Thyroid gland (tissue), 4 donors: Measurements from ENCODE around the gene VMP1. TPM values are rescaled to one million over a fixed set of nuclear protein-coding genes. Genes with fewer than 3 reads are reported as not detected.

ENCODE experiments used
- DNase-seq, 2 donors: peaks; one replicate each; pipeline ENCODE4 v3.0.0-alpha.2; 2019
- H3K27ac ChIP-seq, 3 donors: fragments of 200-600 bp; sonication (generic); 1 replicate in 2 of 3; 2 replicates in 1 of 3; pipeline ENCODE4 v1.5.1; 2016 to 2019; ENCODE audit warnings: mild to moderate bottlenecking in 1 of 3, moderate library complexity in 1 of 3
- H3K27me3 ChIP-seq: fragments of 200-600 bp; sonication (generic); one replicate; pipeline ENCODE4 v1.5.1; 2019
- H3K36me3 ChIP-seq, 2 donors: fragments of 200-600 bp; sonication (generic); one replicate each; pipeline ENCODE4 v1.5.1; 2016 to 2019
- H3K4me1 ChIP-seq, 2 donors: fragments of 200-600 bp; sonication (generic); one replicate each; pipeline ENCODE4 v1.5.1; 2017 to 2019
- H3K4me3 ChIP-seq, 3 donors: fragments of 200-600 bp; sonication (generic); replicated peaks in 1 of 3; 1 replicate in 2 of 3; 2 replicates in 1 of 3; pipeline ENCODE4 v1.5.1; 2016; ENCODE audit warnings: mild to moderate bottlenecking in 1 of 3
- H3K9me3 ChIP-seq: fragments of 200-600 bp; sonication (generic); one replicate; pipeline ENCODE4 v1.5.1; 2017
- CTCF ChIP-seq, 6 experiments: fragments of 200-600 bp in 3 of 6; fragments of 450-650 bp in 3 of 6; sonication (generic) in 3 of 6; IDR thresholded peaks; one replicate each; pipeline ENCODE4 v1.5.1; 2016 to 2019; ENCODE audit warnings: antibody characterized with exemption in 6 of 6, mild to moderate bottlenecking in 2 of 6, inconsistent platforms in 1 of 6, moderate library complexity in 1 of 6
- POLR2A ChIP-seq, 2 donors: fragments of 450-650 bp; IDR thresholded peaks; one replicate each; pipeline ENCODE4 v1.6.1; 2017; ENCODE audit warnings: antibody characterized with exemption in 2 of 2, mild to moderate bottlenecking in 2 of 2, moderate library complexity in 1 of 2
- WGBS, 2 donors: methylation state at CpG; one replicate each; pipeline ENCODE4 v1.1.5; 2017; 5-methylcytosine and 5-hydroxymethylcytosine counted together
- intact Hi-C: fragments of 100-400 bp; cut with DNase I; formaldehyde crosslinking; loops from one replicate; pipeline ENCODE4 v1.15.1; 2023
- total RNA-seq, 4 donors: library from RNA; depleted of rRNA; stranded (reverse); fragments of >200 nt; gene quantifications; one replicate each; pipeline ENCODE4 v1.2.3, GENCODE V29; 2016

VMP1 gene
- total RNA-seq, 4 donors from 2014 or later: 98.5 to 168 (median 125) TPM

DNA sequence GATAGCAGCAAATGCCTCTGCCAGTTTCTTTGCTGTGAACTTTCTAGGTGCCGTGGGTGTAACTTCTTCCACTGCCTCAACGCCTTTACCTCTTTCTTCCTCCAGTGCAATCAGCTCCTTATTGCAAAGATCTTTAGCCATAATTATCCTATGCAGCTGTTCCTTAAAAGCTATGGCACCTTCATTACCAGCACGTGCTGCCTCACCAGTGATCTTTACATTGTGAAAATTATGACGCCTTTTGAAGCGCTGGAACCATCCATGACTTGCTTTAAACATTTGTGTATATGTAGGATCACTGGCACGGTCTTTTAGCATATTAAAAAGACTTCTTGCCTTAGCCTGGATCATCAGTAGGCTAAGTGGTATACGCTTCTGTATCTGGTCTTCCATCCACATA is 8.2 kb upstream of the VMP1 start:
- Histone ChIP-seq H3K27ac (no peak overlapping the region), H3K9me3 (no peaks in the 10 kb centered on the region), H3K27me3 (no peaks in the 10 kb centered on the region), H3K4me3 (no peak overlapping the region), H3K4me1 (no peaks in the 10 kb centered on the region), H3K36me3 (peaks cover 25 to 27% of the 10 kb centered on the region in 2 donors)
- WGBS, 2 donors: 94 to 97% methylated on average over 7 of the region's 7 CpGs
- no peak for DNase-seq
- intact Hi-C loops: no loop called here
- TF ChIP-seq POLR2A (IDR thresholded peaks at IDR 0.05) (no peak), CTCF (IDR thresholded peaks at IDR 0.05) (no peak)

DNA sequence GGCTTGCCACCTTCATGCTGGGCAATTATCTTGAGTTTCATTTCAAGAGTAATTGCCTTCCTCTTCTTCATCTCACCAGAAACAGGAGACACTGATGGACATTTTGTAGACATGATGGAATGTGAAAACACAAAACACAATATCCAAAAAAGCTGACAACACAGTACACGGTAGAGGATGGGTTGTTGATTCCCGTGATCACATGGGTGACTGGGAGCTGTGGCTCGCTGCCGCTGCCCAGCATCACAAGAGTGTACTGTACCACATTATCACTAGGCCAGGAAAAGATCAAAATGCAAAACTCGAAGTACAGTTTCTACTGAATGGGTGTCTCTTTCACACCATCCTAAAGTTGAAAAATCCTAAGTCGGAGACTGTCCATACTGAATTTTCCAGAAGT is 7.7 kb upstream of the VMP1 start:
- H3K27me3 ChIP-seq: no peaks in the 10 kb centered on the region
- no peak overlapping the region for H3K4me3 ChIP-seq
- DNase-seq: no peak
- H3K27ac ChIP-seq: no peak overlapping the region
- 94 to 96% methylated on average over 6 of the region's 6 CpGs for WGBS, 2 donors
- H3K4me1 ChIP-seq: no peaks in the 10 kb centered on the region
- H3K9me3 ChIP-seq: no peaks in the 10 kb centered on the region
- no peak for TF ChIP-seq CTCF (IDR thresholded peaks at IDR 0.05)
- peaks cover 19 to 24% of the 10 kb centered on the region in 2 donors for H3K36me3 ChIP-seq
- intact Hi-C loops: loop anchor here (10.0 kb wide), 1 partner anchor 75 kb away; no protein-coding TSS in a partner anchor

GRCh38 chr17:59702304-59702703 is 5.2 kb upstream of the VMP1 start:
- Histone ChIP-seq H3K27ac (no peak overlapping the region), H3K4me1 (peaks cover 10 to 15% of the 10 kb centered on the region in 2 donors), H3K27me3 (no peaks in the 10 kb centered on the region), H3K4me3 (no peak overlapping the region), H3K9me3 (no peaks in the 10 kb centered on the region), H3K36me3 (peaks cover 5 to 9% of the 10 kb centered on the region in 2 donors)
- TF ChIP-seq CTCF (IDR thresholded peaks at IDR 0.05) (no peak), POLR2A (IDR thresholded peaks at IDR 0.05) (no peak)
- intact Hi-C loops: loop anchor here (10.0 kb wide), 1 partner anchor 78 kb away; no protein-coding TSS in a partner anchor
- DNase-seq: no peak
- 96% methylated on average over 7 of the region's 7 CpGs for WGBS, 2 donors

DNA sequence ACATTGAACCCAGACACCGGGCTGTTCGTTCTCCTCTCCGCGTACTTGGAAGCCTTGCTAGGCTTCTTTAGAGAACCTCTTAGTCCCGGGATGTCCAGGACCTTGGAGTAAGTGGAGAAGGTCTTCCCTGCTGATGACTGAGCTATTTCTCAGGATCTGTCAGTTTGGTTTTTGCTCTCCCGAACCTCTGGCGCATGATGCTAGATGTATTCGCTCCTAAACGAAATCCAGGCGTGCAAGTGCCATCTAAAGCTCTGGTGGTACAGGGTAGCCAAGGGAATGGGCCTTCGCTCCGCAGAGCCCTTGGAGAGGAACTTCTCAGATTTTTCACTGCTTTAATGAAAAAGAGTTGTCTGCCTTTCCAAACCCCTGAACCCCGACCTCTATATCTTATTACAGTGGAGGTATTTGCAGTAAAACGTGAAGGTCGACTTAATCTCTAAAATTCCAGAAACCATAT is 547 bp downstream of the VMP1 start:
- Histone ChIP-seq H3K4me1 (peaks cover 20 to 29% of the 10 kb centered on the region in 2 donors), H3K4me3 (peak overlapping the region in 2 of 3 donors; percentile 51 to 60), H3K36me3 (no peaks in the 10 kb centered on the region), H3K27me3 (no peaks in the 10 kb centered on the region), H3K27ac (peak overlapping the region; percentile 58 to 92 (median 80)), H3K9me3 (no peaks in the 10 kb centered on the region)
- no peak for DNase-seq
- TF ChIP-seq CTCF (IDR thresholded peaks at IDR 0.05): no peak
- no peak for TF ChIP-seq POLR2A (IDR thresholded peaks at IDR 0.05)
- intact Hi-C loops: loop anchor here (10.0 kb wide), 1 partner anchor 83 kb away; no protein-coding TSS in a partner anchor
- WGBS, 2 donors: 1 to 2% methylated on average over 14 to 15 of the region's 15 CpGs

GRCh38 chr17:59711936-59712335 is 4.5 kb downstream of the VMP1 start:
- intact Hi-C loops: no loop called here
- H3K27ac ChIP-seq: no peak overlapping the region
- no peaks in the 10 kb centered on the region for H3K36me3 ChIP-seq
- H3K9me3 ChIP-seq: no peaks in the 10 kb centered on the region
- TF ChIP-seq CTCF (IDR thresholded peaks at IDR 0.05): no peak
- TF ChIP-seq POLR2A (IDR thresholded peaks at IDR 0.05): no peak
- H3K27me3 ChIP-seq: no peaks in the 10 kb centered on the region
- DNase-seq: no peak
- peaks cover 10 to 14% of the 10 kb centered on the region in 2 donors for H3K4me1 ChIP-seq
- no peak overlapping the region for H3K4me3 ChIP-seq
